GM21360 (cell line): Measurements from ENCODE around the gene SLC37A3.
"Not testable (repeated sequence)": the region's sequence is repeated elsewhere in the genome, so short reads cannot be mapped to it uniquely, and the experiment has no call there.

Experiments used
- ATAC-seq: cut with Tn5 transposase; IDR thresholded peaks from one replicate; pipeline ENCODE4 v1.9.1; 2021; ENCODE audit warnings: mild to moderate bottlenecking, moderate library complexity; ENCODE audit not compliant: unreplicated experiment

SLC37A3 gene

GRCh38 chr7:140315498-140316164 lies 82.7 kb downstream of the SLC37A3 start:
- ATAC-seq = no peak

- no peak for ATAC-seq
Measured at GRCh38 chr7:140314573-140315480, 83.5 kb downstream of the SLC37A3 start.

- ATAC-seq = no peak
Measured at GRCh38 chr7:140312141-140312846, 86.0 kb downstream of the SLC37A3 start.

DNA sequence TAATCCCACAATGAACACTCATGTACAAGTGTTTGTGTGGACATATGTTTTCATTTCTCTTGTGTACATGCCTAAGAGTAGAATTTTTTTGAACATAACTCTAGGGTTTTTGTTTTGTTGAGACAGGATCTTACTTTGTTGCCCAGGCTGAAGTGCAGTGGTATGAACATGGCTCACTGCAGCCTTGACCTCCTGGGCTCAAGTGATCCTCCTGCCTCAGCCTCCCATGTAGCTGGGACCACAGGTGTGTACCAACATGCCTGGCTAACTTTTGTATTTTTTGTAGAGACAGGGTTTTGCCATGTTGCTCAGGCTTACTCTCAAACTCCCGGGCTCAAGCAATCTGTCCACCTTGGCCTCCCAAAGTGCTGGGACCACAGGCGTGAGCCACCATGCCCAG lies 87.2 kb downstream of the SLC37A3 start:
- not testable (repeated sequence) for ATAC-seq

GRCh38 chr7:140310337-140311002 lies 87.9 kb downstream of the SLC37A3 start:
- ATAC-seq = no peak

DNA sequence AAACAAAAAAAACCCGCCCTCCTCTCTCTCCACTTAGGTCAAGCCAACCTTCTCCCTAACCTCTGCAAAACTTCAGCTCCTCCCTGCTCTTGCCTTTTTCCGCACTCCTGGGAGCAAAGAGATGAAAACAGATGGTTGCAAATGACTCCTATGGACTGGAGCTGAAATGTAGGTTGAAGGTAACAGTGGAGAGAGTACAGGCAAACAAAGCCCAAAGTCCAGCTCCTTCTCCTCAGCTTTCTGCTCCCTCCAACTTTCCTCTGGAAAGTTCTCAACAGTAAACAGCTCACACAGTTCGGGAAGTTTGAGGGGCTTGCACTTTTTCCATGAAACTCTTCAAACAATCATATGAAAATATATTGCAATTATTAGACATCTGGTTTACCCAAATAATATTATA lies 90.3 kb downstream of the SLC37A3 start:
- no peak for ATAC-seq

GRCh38 chr7:140304191-140304799 lies 94.0 kb downstream of the SLC37A3 start:
- ATAC-seq = peak; percentile 62

- ATAC-seq = no peak
Measured at GRCh38 chr7:140300243-140301136, 97.8 kb downstream of the SLC37A3 start.

DNA sequence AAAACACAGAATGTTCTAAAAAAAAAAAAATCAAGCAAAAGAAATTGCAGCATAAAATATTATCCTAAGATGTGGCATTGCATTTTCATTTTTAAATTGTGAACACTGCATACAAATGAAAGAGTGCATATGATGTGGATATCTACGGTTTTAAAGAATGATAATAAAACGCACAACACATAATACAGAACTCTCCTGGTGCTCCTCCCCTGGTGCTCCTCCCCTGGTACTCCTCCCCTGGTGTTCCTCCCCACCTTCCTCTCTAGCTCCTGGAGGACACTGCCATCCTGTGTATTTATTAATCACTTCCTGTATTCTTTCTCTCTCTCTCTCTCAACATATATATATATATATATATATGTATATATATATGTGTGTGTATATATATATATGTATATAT lies 100.1 kb downstream of the SLC37A3 start:
- no peak for ATAC-seq

- ATAC-seq = no peak
Measured at GRCh38 chr7:140297192-140297591, 101.1 kb downstream of the SLC37A3 start.

DNA sequence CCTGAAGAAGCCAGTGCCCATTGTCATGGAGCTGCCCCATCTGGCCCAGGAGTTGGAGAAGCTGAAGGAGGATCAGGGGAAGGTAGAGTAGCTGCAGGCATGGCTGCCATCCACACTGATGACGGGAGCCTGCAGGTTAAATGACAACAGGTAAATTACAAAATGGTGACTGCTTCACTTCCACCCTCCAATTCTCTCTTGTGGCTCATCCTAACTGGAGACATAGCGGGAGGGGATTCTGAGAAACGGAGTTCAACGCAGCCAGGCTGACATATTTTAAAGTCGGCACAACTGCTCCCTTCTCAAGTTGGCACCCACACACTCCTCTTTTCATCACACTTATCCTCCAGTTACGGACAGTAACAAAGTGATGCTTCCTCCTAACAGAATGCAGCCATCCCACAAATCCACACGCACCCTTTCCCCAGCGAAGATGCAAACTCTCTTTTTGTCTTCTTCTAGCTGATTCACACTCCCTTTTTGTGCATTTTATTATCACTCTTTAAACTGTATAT lies 103.0 kb downstream of the SLC37A3 start:
- no peak for ATAC-seq

DNA sequence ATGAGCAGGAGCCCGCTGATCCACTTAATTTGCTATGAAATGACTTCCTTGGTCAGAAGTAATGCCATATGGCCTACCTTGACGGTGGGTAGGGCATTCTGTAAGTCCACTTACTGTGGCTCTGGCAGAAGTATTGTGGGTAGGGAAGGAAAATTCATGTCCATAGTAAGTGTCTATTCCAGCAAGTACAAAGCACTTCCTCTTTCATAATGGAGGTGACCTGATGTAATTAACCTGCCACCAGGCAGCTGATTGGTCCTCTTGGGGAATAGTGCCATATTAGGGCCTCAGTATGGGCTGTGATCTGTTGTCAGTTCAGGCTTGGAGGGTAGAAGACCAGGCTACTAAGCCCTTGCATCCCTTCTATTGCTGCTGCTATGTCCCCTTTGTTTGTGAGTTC lies 103.9 kb downstream of the SLC37A3 start:
- ATAC-seq = no peak

GRCh38 chr7:140292438-140292837 lies 105.9 kb downstream of the SLC37A3 start:
- ATAC-seq = no peak

GRCh38 chr7:140289804-140290203 lies 108.5 kb downstream of the SLC37A3 start:
- no peak for ATAC-seq

DNA sequence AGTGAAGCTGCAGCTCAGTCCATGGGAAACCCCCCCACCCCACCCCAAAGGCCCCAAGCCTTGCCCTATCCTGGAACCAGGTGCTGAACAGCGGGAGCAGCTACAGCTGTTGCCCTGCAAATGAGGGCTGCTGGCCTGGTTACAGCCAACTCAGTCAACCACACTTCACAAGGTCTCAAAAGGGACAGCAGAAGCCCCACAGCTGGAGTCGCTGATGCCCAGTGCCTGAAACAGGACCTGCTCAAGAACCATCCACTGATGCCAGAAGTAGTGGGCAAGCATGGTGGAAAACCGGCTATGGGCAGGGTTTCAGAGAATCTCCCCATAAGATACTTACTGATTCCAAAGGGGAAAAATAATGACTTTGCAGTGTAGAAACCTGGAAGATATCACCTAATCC lies 110.3 kb downstream of the SLC37A3 start:
- no peak for ATAC-seq

- ATAC-seq = no peak
Measured at GRCh38 chr7:140285938-140286337, 112.4 kb downstream of the SLC37A3 start.

DNA sequence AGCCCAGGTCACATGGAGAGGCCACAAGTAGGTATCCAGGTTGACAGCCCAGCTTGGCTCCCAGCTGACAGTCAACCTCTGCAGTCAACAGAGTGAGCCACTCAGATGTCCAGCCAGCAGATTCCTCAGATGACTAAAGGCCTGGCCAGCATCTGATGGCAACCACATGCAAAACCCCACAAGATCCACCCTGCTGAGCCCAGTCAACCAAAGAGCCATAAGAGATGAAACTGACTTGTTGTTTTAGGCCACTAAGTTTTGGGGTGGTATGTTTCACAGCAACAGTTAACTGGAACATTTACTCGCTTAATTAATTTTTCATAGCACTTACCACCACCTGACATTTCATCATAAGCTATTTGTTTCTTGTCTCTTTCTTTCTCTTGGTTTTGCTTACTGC lies 114.3 kb downstream of the SLC37A3 start:
- ATAC-seq = no peak
